ENCODE results near the gene BANP.
"Not testable (repeated sequence)": the region's sequence is repeated elsewhere in the genome, so short reads cannot be mapped to it uniquely, and the experiment has no call there.

Gene BANP

DNA sequence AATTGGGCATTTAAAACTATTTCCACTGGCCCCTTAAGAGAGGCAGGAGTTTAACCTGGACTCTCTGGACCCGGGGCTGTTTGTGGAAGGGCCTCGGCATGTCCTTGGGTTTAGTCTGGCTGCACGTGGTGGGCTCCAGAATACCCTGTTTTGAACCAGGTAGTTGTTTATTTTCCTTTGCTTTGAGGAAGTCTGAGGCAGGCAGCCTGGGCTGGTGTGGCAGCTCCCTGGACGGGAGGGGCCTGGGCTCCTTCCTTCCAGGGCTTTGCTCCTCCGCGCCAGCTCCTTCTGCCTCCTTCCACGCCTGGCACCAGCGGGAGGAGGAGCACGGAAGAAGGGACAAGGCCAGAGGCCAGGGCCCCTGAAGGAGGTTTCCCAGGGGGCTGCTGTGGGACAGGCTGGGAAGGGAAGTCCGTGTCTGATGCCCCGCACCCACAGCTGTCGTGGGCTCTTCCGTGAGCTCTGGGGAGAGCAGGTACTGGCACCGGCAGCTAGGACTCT is 15.5 kb downstream of the BANP start:
- peak in 4 of 14 donors; percentile 20 to 43 (median 32) for DNase-seq

DNA sequence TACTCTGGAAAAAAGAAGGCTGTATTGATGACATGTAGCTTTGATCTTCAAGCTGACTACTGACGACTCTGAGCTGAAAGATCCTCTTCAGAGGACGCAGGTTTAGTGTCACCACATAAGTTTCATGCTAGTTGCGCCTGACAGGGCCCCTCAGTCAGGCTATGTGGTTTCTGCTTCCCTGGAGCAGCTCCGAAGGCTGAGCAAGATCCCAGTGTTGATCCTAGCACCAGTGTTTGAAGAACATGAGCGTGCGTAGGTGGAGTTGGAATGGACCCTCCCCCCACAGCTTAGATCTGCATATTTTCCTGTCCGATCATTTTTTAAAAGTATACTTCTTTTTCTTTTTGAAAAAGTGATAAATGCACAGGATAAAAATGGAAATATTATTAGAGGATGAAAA is 17.3 kb downstream of the BANP start:
- DNase-seq: no peak

DNA sequence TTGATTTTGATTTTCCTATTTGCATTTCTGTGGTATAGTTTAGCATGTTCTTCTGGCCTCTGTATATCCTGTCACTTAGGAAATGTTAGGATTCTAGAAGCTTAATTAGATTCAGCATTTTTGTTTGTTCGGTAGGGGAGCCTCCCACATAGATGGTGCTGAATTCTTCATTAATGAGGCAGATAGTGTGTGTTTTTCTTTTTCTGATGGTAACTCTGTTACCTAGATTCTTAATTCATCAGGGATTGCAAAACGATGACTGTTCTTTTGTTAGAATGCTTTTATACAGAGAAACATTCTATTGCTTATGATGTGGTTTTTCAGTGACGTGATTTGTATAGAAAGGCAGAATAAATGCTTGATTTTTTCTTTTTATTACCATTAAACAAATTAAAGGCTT is 19.0 kb downstream of the BANP start:
- no peak for DNase-seq

DNA sequence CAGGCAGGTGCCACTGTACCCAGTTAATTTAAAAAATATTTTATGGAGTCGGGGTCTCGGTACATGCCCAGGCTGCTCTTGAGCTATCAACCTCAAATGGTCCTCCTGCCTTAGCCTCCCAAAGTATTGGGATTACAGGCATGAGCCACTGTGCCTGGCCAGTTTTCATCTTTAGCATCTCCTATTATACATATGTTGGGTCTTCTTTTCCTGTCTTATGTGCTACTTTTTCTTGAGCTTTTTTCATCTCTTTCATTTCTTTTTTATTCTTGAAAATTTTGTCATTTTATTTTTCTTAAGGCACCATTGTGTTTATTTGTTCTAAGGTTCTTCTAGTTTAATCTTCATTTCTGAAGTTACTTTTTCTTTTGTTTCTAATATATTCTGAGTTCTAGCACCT is 20.7 kb downstream of the BANP start:
- DNase-seq: no peak

DNA sequence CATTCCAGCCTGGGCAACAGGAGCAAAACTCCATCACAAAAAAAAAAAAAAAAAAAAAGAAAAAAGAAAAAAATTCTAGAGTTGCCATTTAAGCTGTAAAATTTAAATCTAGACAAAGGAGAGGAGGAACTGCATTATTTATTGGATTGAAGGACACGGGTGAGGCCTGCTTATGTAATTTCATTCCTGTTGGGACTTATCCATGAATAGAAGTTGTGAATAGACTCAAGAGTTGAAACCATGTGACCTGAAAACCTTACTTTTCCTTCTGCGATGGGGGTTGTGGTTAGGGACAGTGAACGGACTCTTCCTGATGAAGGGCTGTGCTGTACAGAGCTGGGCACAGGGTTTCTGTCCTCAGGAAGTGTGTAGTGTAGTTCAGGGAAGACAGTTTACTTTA is 22.5 kb downstream of the BANP start:
- no peak for DNase-seq

DNA sequence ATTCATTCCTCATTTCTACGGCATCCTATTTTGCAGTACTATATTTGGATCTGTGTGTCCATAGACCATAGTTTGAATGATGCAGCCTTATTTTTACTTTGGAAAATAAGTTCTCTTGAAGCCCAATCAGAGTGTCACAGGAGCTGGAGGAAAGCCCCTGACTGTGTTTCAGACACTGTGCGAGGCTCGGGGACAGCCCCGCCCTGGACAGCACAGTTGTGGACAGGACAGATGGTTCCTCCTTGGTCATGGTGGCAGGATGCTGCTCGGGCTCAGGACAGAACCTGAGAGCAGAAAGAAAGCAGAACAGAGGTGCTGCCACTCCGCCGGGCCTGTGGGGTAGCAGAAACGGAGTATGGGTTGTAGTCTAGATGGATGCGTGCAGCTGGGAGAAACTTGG is 22.9 kb downstream of the BANP start:
- no peak for DNase-seq

DNA sequence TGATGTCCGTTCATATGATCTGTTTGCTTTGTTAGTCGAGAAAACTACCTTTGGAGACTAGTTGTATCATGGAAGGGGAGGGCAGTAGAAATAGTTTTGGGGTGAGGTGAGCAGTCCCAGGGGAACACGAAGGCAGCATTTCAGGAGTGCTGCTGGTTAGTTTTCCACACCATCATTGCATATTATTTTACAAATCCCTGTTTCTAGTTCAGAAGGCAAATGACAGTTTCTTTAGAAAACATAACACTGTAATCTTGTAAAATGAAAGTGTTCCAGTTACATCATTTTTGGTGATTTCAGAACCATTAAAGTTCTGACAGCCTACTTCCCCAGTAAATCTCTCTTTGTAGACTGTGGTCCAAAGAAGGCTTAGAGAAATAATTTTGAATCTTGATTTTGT is 25.4 kb downstream of the BANP start:
- no peak for DNase-seq

DNA sequence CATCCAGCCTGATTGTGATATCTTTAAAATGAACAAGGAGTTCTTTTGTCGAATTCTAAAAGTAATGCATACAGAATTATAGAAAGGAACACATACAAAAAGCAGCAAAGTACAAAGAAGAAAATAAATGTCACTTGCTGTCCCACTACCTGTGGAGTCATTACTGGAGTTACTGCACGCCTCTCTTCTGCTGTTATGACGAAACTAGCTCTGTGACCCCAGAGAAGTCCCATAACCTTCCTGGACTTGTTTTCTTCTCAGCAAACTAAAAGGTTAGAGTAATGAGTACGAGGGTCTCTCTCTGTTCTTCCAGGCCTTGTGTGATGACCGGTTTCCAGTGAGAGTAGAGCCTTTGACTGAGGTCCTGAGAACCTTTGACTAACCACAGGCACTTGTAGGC is 26.9 kb downstream of the BANP start:
- DNase-seq: no peak

DNA sequence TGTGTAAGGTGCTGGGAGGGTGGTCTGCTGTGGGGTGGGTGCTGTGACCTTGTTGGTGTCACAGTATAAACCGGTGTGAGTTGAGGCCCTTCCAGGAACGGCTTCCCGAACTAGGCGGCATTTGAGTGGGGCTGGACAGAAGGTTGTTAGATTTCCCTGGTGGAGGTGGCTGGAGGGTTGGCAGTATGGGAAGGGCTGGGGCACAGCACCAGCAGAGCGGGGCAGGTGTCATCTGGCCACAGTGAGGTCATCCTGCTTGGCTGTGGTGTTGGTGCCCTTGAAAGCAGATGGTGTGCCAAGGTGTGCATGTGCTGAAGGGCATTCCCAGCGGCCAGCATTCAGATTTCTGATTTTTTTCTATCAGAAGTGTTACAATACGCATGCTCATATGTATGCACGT is 28.1 kb downstream of the BANP start:
- peak in 1 of 14 donors; percentile 81 for DNase-seq

DNA sequence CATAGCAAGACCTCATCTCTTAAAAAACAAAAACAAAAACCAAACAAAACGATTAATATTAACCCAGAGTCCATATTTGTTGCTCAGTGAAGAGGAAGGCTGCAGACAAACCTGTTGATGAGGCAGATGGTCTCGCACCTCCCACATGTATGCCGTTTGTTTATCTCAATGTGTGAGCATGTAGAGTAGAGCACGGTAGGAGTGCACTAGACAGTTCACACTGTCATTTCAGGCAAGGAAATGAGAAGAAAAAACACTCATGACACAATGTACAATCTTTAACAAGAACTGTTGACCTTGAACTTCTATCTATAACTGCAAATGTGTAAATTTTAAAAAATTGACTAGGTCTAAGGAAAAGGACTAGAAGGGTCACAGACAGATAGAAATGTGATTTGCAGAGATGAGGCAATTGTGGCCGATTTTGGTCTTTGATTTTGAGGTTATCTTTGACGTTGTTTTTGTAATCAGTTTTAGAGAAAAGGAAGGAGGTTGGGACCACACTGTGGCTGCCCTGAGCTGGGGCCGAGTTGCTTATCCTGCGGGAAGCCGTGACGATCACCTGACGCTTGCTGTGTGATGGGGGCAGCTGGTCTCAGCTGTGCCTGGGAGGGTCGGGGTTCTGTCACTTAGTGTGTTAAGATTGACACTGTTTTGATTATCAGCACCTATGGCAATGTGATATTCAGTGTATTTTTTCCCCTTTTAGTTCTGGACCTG is 28.8 kb downstream of the BANP start:
- peak in 1 of 14 donors; percentile 66 for DNase-seq

DNA sequence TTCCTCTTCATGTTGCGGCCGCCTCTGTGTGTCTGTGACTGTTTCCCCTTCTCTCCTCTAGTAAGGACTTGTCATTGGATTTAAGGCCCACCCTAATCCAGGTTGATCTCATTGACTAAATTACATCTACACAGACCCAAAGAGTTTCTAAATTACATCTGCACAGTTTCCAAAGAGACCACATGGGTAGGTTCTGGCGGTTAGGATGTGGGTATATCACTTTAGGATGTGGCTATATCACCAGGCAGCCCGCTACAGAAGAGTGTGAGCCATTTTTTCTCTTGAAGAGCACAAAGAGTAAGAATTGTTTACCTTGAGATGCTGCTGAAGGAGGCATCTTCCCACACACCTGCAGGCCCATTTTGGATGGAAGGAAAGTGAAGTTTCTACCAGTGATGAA is 30.1 kb downstream of the BANP start:
- DNase-seq: not testable (repeated sequence)

DNA sequence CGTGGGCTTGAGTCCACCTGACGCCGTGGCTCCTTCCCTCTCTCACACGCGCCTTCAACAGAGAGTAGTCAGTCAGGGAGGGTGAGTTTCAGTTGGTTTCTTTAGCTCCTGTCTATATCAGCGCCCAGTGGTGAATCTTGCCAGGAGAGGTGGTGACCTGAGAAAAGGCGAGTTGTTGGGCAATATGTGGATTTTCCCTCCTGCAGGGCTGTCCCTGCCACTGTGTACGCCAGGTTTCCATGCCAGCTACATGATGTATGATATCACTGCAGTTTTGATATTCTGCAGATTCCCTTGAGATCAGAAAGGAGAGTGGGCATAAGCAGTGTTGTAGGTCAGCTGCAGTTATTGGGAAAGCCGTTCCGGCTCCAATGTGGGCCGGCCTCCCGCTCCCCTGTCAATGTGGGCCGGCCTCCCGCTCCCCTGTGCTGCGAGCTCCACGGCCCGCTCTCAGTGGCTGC is 31.4 kb downstream of the BANP start:
- no peak for DNase-seq

DNA sequence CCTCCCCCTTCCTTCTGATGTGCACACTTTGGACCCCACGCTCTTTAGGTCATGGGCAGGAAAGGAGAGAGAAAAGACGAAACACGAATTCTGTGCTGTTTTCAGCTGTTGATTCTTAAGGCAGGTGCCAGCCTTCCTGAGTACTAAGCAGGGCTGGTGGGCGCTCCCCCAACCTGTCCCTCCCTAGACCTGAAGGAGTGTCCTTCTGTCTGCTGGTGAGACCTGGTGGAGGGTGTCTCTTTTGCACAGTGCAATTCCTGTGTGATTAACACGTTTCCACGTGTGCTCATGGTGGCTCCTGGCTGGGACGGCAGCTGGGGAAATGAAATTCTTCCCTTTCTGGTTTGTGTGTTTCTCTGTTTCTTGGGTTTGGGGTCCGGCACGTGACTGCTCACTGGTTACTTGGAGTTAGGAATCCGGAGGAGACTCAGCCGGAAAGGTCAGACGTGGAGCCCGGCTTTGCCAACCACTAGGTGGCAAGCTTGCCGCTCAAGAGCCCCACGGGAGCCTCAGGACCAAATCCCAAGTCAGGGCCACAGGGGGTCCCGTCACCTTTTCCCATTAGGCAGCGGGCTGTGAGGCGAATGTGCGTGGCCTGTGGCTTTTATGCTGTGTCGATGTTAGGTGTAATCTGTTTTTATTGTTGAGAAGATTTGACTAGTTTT is 32.0 kb downstream of the BANP start:
- DNase-seq: peak in 1 of 14 donors; percentile 30

DNA sequence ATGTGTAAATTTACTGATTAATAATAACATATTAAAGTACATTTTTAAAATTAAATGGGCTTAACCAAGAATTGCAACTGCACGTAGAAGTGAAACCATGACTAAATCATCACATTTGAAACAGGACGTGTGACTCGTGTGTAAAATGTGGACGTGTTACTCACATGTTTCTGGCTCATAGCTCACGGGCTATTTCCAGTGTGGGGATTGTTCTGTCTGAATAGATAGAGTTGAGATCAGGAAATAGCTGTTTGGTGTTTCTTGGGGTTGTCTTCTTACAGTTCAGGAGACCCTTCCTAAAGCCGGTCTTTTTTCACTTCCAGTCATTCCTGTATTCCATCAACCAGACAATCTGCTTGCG is 32.5 kb downstream of the BANP start:
- DNase-seq: not testable (repeated sequence)

DNA sequence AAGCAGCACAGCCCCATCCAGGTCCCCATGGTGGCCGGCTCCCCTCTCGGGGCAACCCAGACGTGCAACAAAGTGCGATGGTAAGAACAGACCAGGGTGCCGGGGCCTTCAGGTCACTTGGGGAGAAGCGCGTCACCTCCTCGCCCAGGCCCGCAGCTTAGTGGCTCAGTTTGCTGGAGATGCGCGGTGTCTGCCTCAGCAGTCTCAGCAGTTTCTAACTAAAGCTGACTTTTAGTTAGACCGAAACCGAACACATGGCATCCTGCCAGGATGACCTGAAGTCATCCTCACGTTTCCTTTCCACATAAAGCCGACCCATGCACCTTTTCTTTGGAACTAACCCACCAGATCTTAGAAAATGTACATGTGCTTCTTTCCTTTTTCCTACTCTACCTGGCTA is 32.9 kb downstream of the BANP start:
- not testable (repeated sequence) for DNase-seq

DNA sequence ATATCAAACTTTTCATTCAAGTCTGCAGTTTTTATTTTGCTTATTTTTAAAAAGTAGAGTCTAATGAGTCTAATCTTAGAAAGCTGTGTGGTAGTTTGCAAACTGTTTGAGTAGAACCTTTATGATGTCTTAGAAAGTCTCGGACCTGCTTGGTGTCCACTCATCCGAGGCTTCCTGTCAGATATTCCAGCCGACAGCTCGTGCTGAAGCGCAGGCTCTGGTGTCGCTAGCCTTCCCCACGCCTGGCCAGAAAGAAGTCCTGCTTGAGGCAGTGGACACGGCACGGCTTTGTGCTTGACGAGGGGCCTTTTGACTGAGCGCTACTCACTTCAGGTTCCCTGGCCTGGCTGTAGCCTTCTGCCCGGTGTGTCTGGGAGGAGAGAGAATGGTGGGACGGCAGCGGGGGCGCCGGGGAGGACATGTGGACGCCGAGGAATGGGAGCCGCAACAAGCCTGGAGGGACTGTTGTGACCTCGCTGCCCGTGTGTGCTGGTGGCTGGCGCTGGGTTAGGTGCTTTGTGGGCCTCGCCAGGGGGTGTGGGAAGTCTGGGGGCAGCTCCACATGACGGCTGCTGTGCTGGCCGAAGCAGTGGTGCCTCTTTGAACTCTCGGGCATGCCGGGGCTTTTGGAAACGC is 33.5 kb downstream of the BANP start:
- no peak for DNase-seq

DNA sequence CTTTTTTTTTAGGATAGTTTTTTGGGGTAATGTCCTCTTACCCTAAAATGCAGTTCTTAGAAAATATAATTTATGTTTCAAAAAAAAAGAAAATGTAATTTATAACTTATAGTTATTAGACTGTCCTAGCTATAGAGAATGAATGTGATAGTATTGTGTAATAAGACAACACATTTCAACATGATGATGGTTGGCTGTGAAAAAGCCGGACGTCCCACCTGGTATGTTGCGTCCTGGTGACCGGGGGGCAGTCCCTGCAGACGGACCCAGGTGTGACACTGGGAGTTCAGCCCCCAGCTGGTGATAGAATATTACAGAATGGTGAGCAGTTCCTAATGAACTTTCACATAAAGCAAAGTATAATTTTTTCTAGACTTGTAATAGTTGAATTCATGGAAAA is 34.3 kb downstream of the BANP start:
- DNase-seq: not testable (repeated sequence)

DNA sequence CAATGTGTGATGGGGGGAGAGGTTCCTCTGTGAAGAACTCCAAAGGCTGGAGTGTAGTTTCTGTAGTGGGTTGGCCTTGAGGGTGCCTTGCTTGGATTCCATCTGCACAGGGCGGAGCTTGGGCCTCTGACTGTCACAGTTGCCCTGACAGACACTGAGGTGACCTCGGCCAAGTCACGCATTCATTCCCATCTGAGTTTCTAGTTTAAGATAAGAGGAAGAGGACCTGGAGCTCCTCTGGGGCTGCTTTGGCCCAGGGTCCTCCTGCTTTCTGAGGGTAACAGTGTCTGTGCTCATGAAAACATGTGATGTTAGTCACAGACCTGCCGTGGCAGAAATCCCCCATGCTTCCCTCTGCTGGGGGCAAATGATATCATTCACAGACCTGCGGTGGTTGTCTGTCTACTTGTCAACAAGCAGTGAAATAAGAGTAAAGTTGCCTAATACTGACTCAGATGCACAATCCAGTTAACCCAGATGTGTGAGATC is 35.2 kb downstream of the BANP start:
- DNase-seq: not testable (repeated sequence)

DNA sequence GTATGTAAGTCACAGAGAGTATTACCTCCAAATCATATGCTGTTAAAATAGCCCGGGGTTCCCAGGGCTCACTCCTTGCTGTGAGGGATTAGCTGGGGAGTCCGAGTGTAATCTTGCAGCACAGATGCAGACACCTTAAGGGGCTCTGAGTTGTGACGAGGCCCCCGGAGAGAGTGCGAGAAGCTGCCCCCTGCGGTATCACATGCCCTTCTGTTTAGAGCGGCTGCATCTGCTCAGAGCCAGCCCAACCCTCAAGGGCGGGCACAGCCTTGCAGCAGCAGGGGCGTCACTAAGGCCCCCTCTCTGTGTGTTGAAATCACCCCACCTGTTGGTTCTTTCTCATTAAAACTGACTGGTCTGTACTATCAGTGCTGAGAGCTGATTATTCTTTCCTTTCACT is 37.4 kb downstream of the BANP start:
- DNase-seq: not testable (repeated sequence)

DNA sequence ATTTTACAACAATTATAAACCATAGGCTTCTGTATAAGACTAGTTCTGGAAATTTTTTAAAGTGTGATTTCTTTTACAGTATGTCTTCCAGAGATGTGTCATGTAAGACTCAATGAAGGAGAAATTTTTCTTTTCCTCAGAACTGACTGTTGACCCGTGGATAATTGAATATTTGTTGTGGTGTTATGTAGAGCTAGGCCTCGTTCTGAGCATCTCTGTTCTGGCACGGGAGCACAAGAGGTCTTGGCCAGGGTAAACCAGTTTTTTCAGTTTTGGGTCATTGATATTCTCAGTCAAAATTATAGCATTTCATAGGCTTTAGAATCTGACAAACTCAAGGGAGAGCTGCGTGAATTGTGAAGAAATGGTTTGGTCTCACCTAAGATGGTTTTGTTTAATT is 39.0 kb downstream of the BANP start:
- not testable (repeated sequence) for DNase-seq

DNA sequence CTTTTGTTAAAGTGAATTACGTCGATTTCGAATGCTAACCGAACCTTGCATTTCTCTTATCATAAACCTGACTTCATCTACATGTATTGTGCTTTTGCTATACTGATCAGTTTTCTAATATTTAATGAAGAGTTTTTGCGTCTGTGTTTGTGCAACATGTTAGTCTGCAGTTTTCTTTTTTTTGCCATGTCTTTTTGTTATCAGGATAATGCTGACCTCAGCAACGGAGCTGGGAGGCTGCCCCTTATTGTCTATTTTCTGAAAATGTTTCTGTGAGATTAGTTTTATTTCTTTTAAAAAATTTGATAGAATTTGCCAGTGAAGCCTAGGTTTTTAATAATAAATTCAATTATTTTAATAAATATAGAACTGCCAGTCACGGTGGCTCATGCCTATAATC is 40.9 kb downstream of the BANP start:
- DNase-seq: not testable (repeated sequence)

DNA sequence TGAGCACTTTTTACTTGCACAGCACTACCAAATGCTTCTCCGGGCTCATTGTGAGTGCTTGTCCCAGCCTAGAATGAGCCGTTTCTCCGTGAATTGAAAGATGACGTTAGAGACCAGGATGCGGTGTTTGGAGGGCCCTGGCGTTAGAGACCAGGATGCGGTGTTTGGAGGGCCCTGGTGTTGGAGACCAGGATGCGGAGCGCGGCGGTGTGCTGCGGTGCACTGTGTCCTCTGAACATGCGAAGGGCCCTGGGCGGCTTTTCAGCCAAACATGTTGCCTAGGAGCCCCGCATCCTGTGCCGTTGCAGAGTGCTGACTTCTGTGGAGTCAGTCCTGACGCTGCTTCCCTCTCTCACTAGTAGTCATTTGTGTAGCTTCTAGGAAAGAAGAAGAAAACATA is 42.7 kb downstream of the BANP start:
- DNase-seq: no peak

DNA sequence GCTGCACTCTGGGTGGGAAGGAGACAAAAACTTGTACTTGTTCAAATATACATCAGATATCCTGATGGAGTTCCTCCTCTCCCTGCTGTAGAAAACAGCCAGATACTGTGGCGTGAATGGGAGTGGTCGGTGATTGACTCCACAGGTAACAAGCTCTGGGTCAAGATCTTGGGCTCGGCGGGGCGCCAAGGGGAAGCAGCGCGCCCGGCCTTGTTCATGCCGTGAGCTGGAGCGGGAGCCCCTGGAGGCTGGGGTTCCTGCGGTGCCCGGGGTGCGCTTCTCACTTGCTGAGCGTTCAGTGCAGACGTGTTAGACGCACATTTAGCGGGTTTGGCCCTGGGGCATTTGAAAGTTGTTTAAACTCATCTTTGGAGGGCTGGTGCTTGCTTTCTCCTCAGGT is 44.4 kb downstream of the BANP start:
- DNase-seq: no peak
